T47D (cell line): ENCODE data around the gene ROMO1.

Source experiments
- DNase-seq, 2 experiments: peaks; one replicate each; pipeline versions ENCODE4 v3.0.0 to v3.0.0-alpha.2; 2011 to 2012; ENCODE audit warnings: low read depth in 1 of 2, low spot score in 1 of 2
- JUND ChIP-seq: IDR thresholded peaks from 2 replicates; pipeline ENCODE4 v1.6.1; 2012; ENCODE audit warnings: low read depth
- in situ Hi-C: cut with HindIII; loops from 2 replicates; pipeline ENCODE4 v1.10.0; 2016; ENCODE audit warnings: low sequenced_read_pairs, low pct_unique_long_range_greater_than_20kb

Gene ROMO1

DNA sequence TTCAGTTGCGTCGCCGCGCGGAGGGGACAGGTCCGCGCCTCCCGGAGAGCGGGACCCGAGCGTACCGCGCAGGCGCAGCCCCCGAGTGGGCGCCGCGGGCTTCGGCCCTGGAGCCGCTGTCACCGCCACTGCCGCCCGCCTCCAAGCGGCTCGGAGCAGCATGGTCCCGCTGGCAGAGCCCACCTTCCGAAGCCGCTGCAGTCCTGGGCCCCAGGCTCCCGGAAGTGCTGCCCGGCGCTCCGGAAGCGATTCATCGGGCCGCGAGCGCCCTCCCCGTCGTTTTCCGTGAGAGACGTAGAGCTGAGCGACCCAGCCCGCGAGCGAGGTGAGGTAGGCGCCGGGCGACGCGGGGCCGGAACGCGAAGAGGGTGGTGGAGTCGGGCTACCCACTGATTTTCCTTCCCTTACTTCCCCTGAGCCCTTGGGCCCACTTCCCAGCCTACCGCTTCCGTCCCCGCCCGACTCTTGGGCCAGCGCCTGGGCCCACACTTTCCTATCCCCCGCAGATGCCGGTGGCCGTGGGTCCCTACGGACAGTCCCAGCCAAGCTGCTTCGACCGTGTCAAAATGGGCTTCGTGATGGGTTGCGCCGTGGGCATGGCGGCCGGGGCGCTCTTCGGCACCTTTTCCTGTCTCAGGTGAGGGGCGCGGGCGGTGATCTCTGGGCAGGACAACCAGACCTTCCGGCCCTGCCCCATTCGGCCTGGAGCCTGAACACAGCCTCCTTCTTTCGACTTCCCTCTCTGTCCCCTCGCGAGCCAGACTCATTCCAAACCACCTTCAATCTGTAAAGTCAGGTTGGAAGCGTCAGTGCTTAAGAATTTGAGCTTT, at the start of gene ROMO1, which contains the start of gene NFS1:
Gene ROMO1, plus strand, starts transcription at position 279 of the 830 bp plus-strand sequence. Its CDS starts 228 bp downstream, at position 507.
Gene NFS1, minus strand, starts transcription at position 226 of the 830 bp plus-strand sequence. Its CDS starts 64 bp downstream, at position 162.
- TF ChIP-seq JUND = no peak
- DNase-seq = peak; percentile 91 to 96

DNA sequence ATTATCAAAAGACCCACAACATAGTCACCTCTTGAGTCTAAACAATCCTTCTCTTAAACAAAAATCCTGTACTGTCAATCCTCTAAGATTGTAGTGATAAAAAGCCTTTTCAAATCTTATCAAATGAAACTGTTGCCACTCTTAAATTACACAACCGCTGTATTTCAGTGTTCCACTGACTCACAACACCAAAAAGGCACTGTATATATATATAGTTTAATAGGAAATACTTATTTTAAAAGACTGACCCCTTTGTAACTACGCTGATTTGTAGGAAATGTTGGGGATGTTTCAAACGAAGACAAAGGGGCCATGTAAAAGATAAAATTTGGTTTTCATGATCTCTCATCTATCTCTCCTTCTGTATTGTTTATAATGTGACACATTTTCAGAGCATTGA, 48.6 kb upstream of the ROMO1 start:
- no peak for DNase-seq
- TF ChIP-seq JUND = no peak
- in situ Hi-C loops = no loop called here

More for the DNA sequence above, at the start of gene ROMO1, which contains the start of gene NFS1:
- in situ Hi-C loops = no loop called here

DNA sequence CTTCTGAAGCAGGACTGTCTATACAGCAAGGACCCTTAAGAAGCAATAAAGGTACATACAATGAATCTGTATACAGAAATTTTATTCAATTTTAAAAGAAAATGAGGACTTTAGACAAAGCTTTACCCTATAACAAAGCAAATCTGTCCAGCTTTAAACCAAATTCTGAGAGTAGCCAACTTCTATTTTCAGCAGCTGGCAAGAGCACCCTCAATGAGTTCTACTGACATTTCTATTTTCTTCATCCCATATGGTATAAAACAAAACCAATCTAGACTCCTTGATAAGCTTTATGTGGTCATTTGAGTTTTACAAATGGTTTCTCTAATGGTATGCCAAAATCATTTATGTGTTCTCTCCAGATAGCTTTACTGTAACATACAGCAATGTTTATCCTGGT, 47.2 kb upstream of the ROMO1 start:
- in situ Hi-C loops = no loop called here
- no peak for DNase-seq
- TF ChIP-seq JUND = no peak

DNA sequence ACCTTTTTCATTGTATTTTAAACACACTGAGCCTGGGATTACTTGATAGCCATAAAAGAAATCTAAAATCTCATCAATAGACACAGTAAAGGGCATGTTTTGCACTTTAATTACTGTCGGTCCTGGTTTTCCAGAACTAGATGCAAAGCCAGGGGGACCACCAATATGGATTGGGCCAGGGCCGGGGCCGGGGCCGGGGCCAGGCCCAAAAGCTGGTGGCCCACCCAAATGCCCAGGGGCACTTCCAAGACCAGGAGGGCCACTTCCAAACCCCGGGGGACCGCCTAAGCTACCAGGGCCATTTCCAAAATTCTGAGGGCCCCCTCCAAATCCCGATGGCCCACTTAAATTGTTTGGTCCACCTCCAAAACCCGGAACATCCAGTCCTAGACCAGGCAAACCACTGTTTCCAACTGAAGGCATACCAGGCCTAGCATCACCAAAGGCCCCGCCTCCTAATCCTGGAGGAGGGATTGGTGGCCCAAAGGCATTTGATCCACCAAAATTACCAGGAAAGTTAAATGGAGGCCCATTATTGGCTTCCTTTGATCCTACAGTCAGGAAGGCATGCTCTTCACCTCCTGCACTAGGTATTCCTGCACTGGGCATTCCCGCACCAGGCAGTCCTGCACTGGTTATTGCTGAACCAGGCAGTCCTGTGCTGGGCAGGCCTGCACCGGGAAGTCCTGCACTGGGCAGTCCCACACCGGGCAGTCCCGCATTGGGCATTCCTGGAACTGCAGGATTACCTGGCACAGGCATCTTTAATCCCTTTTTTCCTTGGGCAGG, 46.4 kb upstream of the ROMO1 start:
- in situ Hi-C loops = no loop called here
- DNase-seq = no peak
- no peak for TF ChIP-seq JUND

DNA sequence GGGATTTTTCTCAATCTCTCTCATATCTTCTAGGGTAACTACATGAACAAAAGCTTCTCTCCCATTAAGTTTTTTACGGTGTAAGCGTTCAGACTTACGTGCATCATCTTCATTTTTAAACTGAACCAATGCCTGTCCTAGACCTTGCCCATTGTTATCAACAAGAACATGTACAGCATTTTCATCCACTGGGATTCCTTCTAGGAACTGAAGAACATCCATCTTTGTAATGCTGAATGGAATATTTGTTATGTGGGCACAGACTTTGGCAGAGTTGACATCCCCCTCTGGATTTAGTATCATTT, 45.8 kb upstream of the ROMO1 start:
- in situ Hi-C loops = no loop called here
- DNase-seq = no peak
- TF ChIP-seq JUND = no peak

DNA sequence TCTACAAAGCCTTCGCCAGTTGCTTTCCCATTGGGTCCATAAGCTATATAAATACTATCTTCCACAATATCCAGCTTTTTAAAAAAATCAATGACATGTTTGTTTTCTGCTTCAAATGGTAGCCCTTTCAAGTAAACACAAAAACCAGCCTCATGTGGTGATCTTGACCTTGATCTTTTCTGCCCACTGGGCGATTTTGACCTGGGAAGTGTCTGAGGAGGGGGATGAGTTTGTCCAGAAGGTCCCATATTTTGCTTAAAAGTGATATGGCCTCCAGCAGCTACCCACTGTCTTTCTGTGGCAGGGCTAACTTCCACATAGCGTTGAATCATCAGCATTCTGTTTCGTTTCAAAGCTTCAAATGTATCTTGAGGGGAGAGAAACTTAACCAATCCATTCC, 45.3 kb upstream of the ROMO1 start:
- no peak for TF ChIP-seq JUND
- DNase-seq = no peak
- in situ Hi-C loops = no loop called here

DNA sequence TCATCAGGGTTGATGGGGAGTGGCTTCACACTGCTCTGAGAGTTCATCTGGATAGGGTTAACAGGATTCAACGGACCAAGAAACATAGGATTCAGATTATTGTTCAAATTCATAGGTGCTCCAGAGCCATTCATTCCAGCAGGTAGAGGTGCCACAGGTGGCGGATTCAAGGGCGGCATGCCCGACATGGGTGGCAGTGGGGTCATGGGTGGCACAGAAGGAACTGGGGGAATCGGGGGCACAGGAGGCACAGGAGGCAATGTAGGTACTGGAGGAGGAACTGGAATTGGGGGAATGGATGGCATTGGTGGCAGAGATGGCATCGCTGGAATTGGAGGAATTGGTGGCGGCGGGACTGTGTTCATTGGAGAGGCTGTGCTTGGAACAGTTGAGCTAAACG, 44.8 kb upstream of the ROMO1 start:
- in situ Hi-C loops = no loop called here
- no peak for TF ChIP-seq JUND

DNA sequence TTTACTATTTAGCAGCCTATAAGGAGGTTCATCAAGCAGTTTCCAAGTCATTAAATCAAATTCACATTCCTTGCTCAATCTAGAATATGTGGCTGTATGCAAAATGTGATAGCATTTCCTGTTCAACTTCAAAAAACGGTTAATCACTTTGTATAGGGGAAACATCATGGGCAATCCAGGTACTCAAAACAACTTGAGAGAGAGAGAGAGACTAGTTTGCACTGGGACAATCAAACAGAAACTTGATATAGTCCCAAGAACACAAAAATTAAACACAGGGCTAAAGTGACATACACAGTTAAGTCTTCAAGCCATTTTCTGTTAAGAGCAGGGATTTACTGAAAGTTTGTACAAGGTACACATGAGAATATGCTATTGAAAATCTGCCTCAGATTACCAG, 41.9 kb upstream of the ROMO1 start:
- in situ Hi-C loops = no loop called here
- DNase-seq = no peak

More for the DNA sequence above, 44.8 kb upstream of the ROMO1 start:
- no peak for DNase-seq

DNA sequence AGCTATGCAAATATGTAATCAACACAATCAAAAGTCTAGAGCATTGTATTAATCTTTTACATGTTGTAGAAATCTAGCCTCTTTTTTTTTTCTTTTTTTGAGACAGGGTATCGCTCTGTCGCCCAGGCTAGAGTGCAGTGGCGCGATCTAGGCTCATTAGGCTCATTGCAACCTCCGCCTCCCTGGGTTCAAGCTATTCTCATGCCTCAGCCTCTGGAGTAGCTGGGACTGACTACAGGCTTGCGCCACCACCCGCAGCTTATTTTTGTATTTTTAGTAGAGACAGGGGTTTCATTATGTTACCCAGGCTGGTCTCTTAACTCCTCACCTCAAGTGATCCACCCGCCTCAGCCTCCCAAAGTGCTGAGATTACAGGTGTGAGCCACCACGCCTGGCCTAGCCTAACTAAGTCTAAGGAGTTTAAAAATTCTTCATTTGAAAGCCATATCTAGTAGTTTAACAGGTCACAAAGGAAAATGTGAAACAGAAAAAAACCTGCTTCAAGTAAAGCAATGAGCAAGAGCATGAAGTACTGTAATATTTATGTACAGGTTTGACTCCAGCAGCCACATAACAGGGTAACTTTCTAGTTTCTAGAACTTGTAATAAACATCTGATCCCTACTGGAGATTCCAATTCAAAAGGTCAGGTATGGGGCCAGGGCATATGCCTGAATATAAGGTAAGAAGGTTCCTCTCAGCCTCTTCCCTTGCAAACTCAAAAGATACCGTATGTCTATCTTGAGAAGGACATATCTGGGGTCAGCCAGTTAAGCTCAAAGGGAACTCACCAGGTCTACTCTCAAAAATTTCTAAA, 38.9 kb upstream of the ROMO1 start:
- no peak for TF ChIP-seq JUND
- DNase-seq = no peak
- in situ Hi-C loops = no loop called here

More for the DNA sequence above, 41.9 kb upstream of the ROMO1 start:
- TF ChIP-seq JUND = no peak

DNA sequence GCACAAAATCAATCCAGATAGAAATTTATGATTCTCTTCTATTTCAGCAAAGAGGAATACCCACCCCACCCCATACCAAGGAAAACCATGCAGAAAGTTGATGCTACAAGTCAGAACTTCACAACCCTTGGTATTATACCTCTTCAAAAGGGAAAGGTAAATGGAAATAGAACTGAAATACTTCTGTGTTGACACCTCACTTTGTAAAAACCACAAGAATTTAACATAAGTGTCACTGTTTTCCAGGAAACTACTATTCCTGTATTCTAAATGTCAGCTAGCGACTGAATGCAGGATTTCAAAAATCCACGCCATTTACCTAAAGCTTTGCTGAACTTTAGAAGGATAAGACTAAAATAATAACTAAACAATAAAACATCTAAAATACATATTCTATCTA, 38.2 kb upstream of the ROMO1 start:
- no peak for DNase-seq
- no peak for TF ChIP-seq JUND
- in situ Hi-C loops = no loop called here

DNA sequence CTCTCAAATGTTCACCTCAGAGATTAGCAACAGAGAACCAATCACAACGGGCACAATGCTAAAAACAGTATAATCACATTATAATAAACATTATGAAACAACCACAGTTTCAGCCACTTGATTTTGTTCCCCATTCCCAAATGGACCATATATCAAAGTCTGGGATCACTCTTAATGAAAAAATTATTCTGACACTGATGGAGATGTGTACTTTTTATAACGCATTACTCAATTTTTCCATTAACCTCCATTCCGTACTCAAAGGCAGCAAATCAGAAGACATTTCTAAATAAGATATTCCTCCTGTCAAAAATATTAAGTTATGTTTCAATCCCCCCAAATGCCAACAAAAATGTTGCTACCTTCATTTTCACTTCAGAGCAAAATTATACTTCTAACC, 37.3 kb upstream of the ROMO1 start:
- no peak for TF ChIP-seq JUND
- no peak for DNase-seq
- in situ Hi-C loops = no loop called here

DNA sequence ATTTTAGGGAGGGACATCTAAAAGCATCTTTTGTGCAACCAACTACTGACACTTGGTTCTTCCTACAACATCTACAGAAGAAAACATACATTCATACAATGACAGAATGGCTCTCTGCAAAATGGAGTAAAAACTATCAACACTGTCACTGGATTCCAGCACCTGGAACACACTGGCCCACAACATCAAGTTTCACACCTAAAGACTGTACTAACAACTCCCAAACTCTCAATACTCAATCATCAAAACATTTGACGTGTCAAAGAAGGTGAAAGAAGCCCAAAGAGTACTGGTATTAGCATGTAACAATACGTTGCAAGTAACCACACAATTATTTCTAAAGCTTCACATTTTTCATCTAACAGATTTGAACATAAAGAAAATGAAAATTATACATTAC, 36.7 kb upstream of the ROMO1 start:
- in situ Hi-C loops = no loop called here
- TF ChIP-seq JUND = no peak
- DNase-seq = no peak
